ENCODE data around the gene ASTN1. TPM values are rescaled to one million over a fixed set of nuclear protein-coding genes. Genes with fewer than 3 reads are reported as not detected.

The ASTN1 gene
- total and polyA plus RNA-seq, 2 of the 4 experiments (the other 2 are of a cell fraction), result under 0.01 to 0.07 TPM

DNA sequence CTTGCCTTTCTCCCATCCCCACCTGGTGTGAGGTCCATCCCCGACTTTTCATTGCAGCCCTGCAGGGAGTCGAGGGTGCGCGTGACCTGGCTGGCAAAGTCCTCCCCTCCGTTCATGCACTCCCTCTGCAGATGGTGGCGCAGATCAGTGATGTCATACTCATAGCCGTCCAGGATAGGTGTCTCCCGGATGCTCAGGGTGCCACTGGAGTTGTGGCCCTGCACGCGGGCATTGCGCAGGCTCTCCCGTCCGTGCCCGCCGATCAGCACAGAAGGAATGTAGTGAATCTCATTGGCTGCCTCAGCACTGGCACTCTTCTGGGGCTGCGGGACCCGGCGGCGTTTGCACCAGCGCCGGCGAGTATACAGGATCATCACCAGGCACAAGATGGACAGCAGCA is 132.1 kb downstream of the ASTN1 start:
- no peak overlapping the region for H3K9ac ChIP-seq (ENCODE audit: low read depth, low read length)
- no peak overlapping the region for H3K56ac ChIP-seq (ENCODE audit: extremely low read depth, insufficient read depth, low read length)
- DNase-seq (no peak), ATAC-seq (ENCODE audit: low read depth) (no peak)
- dilution Hi-C loops (cut with HindIII; ENCODE audit: low sequenced_read_pairs, unreplicated experiment), result no loop called here
- H2BK15ac ChIP-seq (ENCODE audit: low read depth, low read length), result no peak overlapping the region
- no peak overlapping the region for H2BK5ac ChIP-seq (ENCODE audit: low read depth, low read length, poor library complexity, severe bottlenecking)
- H2AK9ac ChIP-seq (replicated peaks; ENCODE audit: low read depth, low read length, poor library complexity), result no peak overlapping the region
- H4K8ac ChIP-seq (ENCODE audit: low read depth in 2 of 2, low read length in 2 of 2), result no peak overlapping the region
- H3K4ac ChIP-seq (ENCODE audit: low read depth, low read length), result no peak overlapping the region
- H3K23ac ChIP-seq (ENCODE audit: low read depth, low read length), result no peak overlapping the region
- no peak overlapping the region for H4K91ac ChIP-seq (ENCODE audit: insufficient read depth, low read depth, low read length)
- H3K4me2 ChIP-seq (ENCODE audit: low read depth, low read length), result no peak overlapping the region
- no peaks in the 10 kb centered on the region for H3K9me3 ChIP-seq (ENCODE audit: control insufficient read depth, insufficient read depth, low read length)
- H2AFZ ChIP-seq (replicated peaks; ENCODE audit: low read length, poor library complexity), result no peak overlapping the region
- CTCF ChIA-PET, result no interaction called here
- in situ Hi-C loops (cut with MboI; ENCODE audit: low sequenced_read_pairs), result no loop called here
- H2BK120ac ChIP-seq (ENCODE audit: low read depth, low read length), result no peak overlapping the region
- no TSS peak for BruUV-seq (replicated peaks)
- no peaks in the 10 kb centered on the region for H4K20me1 ChIP-seq (ENCODE audit: insufficient read depth, low read length)
- WGBS, 2 experiments (ENCODE audit: extremely low coverage in 2 of 2, insufficient read length in 1 of 2), result 58% methylated on average over 4 of the region's 22 CpGs; no CpG with 5 or more reads in 1 of the 2 experiments
- H3K27me3 ChIP-seq (ENCODE audit: control insufficient read depth, insufficient read depth, low read length), result no peaks in the 10 kb centered on the region
- no peak overlapping the region for H4K5ac ChIP-seq (ENCODE audit: low read depth, low read length)
- H3K27ac ChIP-seq (ENCODE audit: insufficient read depth, low read length), result no peak overlapping the region
- H3K18ac ChIP-seq (ENCODE audit: low read depth, low read length), result no peak overlapping the region
- H3K79me1 ChIP-seq (ENCODE audit: low read depth in 1 of 2, low read length in 2 of 2), result no peaks in the 10 kb centered on the region
- POLR2A ChIA-PET (ENCODE audit: unreplicated experiment), result no interaction called here
- H3K36me3 ChIP-seq (ENCODE audit: control insufficient read depth, insufficient read depth, low read length), result no peaks in the 10 kb centered on the region
- intact Hi-C loops (cut with micrococcal nuclease), result no loop called here
- TF ChIP-seq CEBPB (IDR thresholded peaks at IDR 0.05; ENCODE audit: low read depth, low read length) (no peak), MAZ (IDR thresholded peaks at IDR 0.05; ENCODE audit: borderline replicate concordance, low read depth, low read length) (no peak), SMC3 (IDR thresholded peaks at IDR 0.05; ENCODE audit: low read depth, low read length) (no peak), RFX5 (IDR thresholded peaks at IDR 0.05; ENCODE audit: low read depth, low read length) (no peak), RAD21 (IDR thresholded peaks at IDR 0.05; ENCODE audit: low read length) (no peak), FOS (IDR thresholded peaks at IDR 0.05; ENCODE audit: low read depth, low read length) (no peak), MAFK (IDR thresholded peaks at IDR 0.05; ENCODE audit: low read depth, low read length) (no peak), MXI1 (IDR thresholded peaks at IDR 0.05; ENCODE audit: borderline replicate concordance, low read depth, low read length) (no peak), POLR2A (IDR thresholded peaks at IDR 0.05; ENCODE audit: low read depth, low read length) (no peak), CHD1 (IDR thresholded peaks at IDR 0.05; ENCODE audit: low read depth, low read length) (no peak), BHLHE40 (IDR thresholded peaks at IDR 0.05; ENCODE audit: low read depth, low read length) (no peak), RCOR1 (IDR thresholded peaks at IDR 0.05; ENCODE audit: insufficient replicate concordance, low read length) (no peak), NFE2L2 (IDR thresholded peaks at IDR 0.05; ENCODE audit: low read depth, low read length) (no peak)
- TF ChIP-seq, protein P1, sequence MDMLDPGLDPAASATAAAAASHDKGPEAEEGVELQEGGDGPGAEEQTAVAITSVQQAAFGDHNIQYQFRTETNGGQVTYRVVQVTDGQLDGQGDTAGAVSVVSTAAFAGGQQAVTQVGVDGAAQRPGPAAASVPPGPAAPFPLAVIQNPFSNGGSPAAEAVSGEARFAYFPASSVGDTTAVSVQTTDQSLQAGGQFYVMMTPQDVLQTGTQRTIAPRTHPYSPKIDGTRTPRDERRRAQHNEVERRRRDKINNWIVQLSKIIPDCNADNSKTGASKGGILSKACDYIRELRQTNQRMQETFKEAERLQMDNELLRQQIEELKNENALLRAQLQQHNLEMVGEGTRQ (IDR thresholded peaks at IDR 0.05; ENCODE audit: low read depth, low read length), result no peak
- TF ChIP-seq, protein P2, sequence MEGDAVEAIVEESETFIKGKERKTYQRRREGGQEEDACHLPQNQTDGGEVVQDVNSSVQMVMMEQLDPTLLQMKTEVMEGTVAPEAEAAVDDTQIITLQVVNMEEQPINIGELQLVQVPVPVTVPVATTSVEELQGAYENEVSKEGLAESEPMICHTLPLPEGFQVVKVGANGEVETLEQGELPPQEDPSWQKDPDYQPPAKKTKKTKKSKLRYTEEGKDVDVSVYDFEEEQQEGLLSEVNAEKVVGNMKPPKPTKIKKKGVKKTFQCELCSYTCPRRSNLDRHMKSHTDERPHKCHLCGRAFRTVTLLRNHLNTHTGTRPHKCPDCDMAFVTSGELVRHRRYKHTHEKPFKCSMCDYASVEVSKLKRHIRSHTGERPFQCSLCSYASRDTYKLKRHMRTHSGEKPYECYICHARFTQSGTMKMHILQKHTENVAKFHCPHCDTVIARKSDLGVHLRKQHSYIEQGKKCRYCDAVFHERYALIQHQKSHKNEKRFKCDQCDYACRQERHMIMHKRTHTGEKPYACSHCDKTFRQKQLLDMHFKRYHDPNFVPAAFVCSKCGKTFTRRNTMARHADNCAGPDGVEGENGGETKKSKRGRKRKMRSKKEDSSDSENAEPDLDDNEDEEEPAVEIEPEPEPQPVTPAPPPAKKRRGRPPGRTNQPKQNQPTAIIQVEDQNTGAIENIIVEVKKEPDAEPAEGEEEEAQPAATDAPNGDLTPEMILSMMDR (conservative IDR thresholded peaks at IDR 0.05; ENCODE audit: low read depth, low read length), result no peak
- TF ChIP-seq, protein P3, sequence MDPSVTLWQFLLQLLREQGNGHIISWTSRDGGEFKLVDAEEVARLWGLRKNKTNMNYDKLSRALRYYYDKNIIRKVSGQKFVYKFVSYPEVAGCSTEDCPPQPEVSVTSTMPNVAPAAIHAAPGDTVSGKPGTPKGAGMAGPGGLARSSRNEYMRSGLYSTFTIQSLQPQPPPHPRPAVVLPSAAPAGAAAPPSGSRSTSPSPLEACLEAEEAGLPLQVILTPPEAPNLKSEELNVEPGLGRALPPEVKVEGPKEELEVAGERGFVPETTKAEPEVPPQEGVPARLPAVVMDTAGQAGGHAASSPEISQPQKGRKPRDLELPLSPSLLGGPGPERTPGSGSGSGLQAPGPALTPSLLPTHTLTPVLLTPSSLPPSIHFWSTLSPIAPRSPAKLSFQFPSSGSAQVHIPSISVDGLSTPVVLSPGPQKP (IDR thresholded peaks at IDR 0.05; ENCODE audit: borderline replicate concordance, low read depth, low read length), result no peak
- H3K14ac ChIP-seq (replicated peaks; ENCODE audit: low read depth, low read length), result no peak overlapping the region
- H3K9me1 ChIP-seq (ENCODE audit: insufficient read depth, low read length), result no peaks in the 10 kb centered on the region
- H2BK20ac ChIP-seq (ENCODE audit: low read depth, low read length), result no peak overlapping the region
- H3K4me1 ChIP-seq (ENCODE audit: control insufficient read depth, insufficient read depth, low read length), result no peaks in the 10 kb centered on the region
- H3K4me3 ChIP-seq (ENCODE audit: insufficient read depth, low read depth, low read length), result no peak overlapping the region
- no peak overlapping the region for H2AK5ac ChIP-seq (ENCODE audit: low read depth, low read length)

Measured in IMR-90 (cell line).